ENCODE results near the gene DNAH10.
A peak's percentile ranks its signal among the peaks of the same experiment; 100 is the strongest.

The DNAH10 gene

DNA sequence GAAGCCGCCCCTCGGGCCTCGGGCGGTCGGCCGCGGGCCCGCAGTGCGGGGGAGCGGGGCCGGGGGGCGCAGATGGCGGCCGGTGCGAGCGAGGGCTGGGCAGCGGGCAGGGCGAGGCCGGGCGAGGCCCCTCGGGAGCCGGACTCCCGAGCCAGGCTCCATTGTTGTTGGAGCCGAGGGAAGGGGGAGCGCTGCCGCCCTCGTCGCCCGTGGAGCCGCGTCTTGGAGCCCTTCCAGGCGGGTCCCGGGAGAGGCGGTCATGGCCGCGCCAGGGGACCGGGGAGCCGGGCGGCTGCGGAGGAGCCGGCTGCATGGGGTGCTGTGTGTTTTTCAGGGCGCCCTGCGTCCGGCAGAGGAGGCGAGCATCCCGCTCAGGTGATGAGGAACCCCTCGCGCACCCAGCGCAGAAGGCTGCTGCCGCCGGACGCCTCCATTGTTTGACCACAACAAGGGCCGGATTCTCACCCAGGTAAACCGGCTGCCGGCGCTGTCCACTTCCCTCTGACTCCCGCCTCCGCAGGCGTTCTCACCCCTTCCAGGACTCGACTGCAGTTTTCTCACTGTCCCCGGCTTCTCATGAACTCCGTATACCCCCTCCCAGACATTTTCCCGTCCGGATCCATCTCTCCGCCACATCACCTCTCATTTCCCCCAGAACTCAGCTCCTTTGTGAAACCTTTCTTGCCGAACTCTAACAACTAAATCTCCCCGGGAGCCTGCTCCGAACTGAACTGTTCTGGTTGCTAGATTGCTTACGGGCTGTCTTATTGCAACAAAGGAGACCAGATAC, 211.6 kb downstream of the DNAH10 start:
- TF ChIP-seq, protein P1, sequence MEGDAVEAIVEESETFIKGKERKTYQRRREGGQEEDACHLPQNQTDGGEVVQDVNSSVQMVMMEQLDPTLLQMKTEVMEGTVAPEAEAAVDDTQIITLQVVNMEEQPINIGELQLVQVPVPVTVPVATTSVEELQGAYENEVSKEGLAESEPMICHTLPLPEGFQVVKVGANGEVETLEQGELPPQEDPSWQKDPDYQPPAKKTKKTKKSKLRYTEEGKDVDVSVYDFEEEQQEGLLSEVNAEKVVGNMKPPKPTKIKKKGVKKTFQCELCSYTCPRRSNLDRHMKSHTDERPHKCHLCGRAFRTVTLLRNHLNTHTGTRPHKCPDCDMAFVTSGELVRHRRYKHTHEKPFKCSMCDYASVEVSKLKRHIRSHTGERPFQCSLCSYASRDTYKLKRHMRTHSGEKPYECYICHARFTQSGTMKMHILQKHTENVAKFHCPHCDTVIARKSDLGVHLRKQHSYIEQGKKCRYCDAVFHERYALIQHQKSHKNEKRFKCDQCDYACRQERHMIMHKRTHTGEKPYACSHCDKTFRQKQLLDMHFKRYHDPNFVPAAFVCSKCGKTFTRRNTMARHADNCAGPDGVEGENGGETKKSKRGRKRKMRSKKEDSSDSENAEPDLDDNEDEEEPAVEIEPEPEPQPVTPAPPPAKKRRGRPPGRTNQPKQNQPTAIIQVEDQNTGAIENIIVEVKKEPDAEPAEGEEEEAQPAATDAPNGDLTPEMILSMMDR (IDR thresholded peaks at IDR 0.05; ENCODE audit: borderline replicate concordance, insufficient read depth, low read depth, low read length) = no peak
- H3K4me3 ChIP-seq (ENCODE audit: low read depth, low read length) = peak overlapping the region; percentile 84

GRCh38 chr12:123976227-123976826, 214.2 kb downstream of the DNAH10 start:
- no peak overlapping the region for H3K4me3 ChIP-seq (ENCODE audit: low read depth, low read length)
- TF ChIP-seq, protein P1 (IDR thresholded peaks at IDR 0.05; ENCODE audit: borderline replicate concordance, insufficient read depth, low read depth, low read length) = no peak

GRCh38 chr12:123979566-123979965, 217.5 kb downstream of the DNAH10 start:
- no peak overlapping the region for H3K4me3 ChIP-seq (ENCODE audit: low read depth, low read length)
- TF ChIP-seq, protein P1 (IDR thresholded peaks at IDR 0.05; ENCODE audit: borderline replicate concordance, insufficient read depth, low read depth, low read length) = no peak

- TF ChIP-seq, protein P1 (IDR thresholded peaks at IDR 0.05; ENCODE audit: borderline replicate concordance, insufficient read depth, low read depth, low read length) = no peak
- H3K4me3 ChIP-seq (ENCODE audit: low read depth, low read length) = no peak overlapping the region
Measured at GRCh38 chr12:123982269-123982668, 220.2 kb downstream of the DNAH10 start.

DNA sequence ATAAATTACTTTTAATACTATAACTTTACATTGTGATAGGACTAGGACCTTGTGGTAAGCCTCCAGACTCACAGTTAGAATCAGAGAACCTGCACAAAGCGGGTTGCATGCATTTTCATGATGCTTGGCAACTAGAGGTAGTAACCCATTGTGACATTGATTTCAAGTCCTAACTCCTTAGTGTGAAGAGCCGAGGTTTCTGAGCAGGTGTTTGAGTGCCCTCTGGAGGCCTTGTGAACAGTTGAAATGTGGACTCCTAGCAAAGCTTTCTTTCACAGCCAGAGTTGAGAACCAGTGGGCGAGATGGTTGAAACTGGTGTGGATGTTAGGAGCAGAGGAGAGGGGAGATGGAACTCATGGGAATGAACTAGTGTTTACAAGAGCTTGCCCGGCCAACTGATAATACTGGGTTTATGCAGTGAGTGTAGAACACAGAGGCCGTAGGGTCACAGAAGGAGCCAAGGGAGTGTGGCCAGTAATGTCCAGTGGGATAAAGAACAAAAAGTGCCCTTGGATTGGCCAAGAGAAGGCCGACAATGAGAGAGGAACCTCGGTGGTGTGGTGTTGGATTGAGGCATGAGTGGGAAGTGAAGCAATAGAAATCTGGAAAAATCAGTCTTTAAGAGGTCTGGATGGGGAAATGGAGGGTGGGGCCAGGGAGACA, 221.9 kb downstream of the DNAH10 start:
- no peak overlapping the region for H3K4me3 ChIP-seq (ENCODE audit: low read depth, low read length)
- TF ChIP-seq, protein P1 (IDR thresholded peaks at IDR 0.05; ENCODE audit: borderline replicate concordance, insufficient read depth, low read depth, low read length) = peak; percentile 65

DNA sequence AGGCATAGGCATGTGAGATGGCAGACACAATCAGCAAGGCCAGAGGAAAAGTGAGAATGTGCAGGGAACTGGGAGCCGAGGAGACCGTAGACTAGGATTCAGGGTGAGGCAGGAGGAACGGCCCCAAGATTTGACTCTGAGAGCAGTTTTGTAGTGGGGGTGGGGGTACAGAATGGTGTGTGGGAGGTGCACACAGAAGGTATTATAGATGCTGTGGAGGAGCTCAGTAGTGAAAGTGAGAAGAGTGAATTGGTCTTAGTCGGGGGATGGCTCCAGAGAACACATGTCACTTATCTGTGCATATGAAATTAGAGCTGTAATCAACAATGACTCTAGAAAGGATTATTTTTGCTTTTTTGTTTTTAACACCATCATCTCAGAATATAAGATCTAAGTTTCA, 222.8 kb downstream of the DNAH10 start:
- H3K4me3 ChIP-seq (ENCODE audit: low read depth, low read length) = no peak overlapping the region
- TF ChIP-seq, protein P1 (IDR thresholded peaks at IDR 0.05; ENCODE audit: borderline replicate concordance, insufficient read depth, low read depth, low read length) = no peak

Data from GM12875 (cell line).